OCI-LY7 (cell line): ENCODE data around the gene ZBTB47.

Experiments
- EZH2phosphoT487 ChIP-seq: fragments of 200-600 bp; sonication (generic); IDR thresholded peaks from 2 replicates; pipeline ENCODE4 v1.6.1; 2018; ENCODE audit warnings: low read depth, borderline replicate concordance, mild to moderate bottlenecking, mixed run types, antibody characterized with exemption, low read length, moderate library complexity, mixed read lengths
- TF ChIP-seq, protein P1 (sequence below): fragments of 200-600 bp; sonication (generic); conservative IDR thresholded peaks from 2 replicates; pipeline ENCODE4 v1.5.1; 2014; ENCODE audit warnings: mild to moderate bottlenecking, antibody characterized with exemption, low read length, moderate library complexity, mixed read lengths

DNA sequence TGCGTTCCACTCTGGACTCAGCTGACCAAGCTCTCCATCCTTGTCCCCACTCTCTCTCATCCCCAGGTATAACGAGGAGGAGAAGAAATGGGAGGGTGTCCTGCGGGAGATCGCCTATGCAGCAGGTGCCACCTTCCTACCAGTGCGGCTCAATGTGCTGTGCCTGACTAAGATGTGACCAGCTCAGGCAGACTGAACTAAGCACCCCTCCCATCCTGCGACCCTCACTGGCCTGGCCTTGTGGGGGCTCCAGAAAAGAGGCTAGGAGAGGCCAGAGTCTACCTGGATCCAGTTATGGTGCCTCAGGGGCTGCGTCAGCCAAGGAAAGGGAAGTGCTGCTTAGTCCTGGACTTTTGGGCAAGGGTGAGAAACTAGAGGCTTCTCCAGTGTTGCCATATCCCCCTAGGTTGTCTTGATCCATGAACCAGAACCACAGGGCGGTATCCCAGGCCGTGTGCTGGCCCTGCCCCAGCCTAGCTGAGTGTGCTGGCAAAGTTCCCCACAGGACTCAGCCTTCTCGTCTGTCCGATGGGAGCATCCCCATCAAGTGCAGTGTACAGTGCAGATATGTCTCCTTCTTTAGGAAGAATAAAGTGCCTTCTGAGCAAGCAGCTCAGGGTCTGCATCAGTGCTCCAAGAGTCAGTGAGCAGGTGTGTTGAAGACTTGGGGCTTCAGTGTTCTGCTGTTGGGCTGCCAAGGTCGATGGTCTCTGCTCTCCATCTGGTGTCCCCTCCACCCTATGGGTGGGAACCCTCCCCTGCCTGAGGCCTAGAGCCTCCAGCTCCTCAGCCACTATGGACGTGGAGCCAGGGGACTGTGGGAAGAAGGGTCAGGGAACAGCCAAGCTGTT is 38.5 kb downstream of the ZBTB47 start:
- TF ChIP-seq, protein P1, sequence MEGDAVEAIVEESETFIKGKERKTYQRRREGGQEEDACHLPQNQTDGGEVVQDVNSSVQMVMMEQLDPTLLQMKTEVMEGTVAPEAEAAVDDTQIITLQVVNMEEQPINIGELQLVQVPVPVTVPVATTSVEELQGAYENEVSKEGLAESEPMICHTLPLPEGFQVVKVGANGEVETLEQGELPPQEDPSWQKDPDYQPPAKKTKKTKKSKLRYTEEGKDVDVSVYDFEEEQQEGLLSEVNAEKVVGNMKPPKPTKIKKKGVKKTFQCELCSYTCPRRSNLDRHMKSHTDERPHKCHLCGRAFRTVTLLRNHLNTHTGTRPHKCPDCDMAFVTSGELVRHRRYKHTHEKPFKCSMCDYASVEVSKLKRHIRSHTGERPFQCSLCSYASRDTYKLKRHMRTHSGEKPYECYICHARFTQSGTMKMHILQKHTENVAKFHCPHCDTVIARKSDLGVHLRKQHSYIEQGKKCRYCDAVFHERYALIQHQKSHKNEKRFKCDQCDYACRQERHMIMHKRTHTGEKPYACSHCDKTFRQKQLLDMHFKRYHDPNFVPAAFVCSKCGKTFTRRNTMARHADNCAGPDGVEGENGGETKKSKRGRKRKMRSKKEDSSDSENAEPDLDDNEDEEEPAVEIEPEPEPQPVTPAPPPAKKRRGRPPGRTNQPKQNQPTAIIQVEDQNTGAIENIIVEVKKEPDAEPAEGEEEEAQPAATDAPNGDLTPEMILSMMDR: no peak
- no peak for TF ChIP-seq EZH2phosphoT487
